GM06990 (cell line): Measurements from ENCODE around the gene ATP11A.
A peak's percentile ranks its signal among the peaks of the same experiment; 100 is the strongest.

Experiments
- DNase-seq: peaks from one replicate; pipeline ENCODE4 v3.0.0-alpha.2; 2011; ENCODE audit not compliant: insufficient read length; ENCODE audit errors: extremely low read depth
- H3K27me3 ChIP-seq: replicated peaks from 2 replicates; pipeline ENCODE4 v1.6.0; 2011; ENCODE audit warnings: low read length; ENCODE audit not compliant: control insufficient read depth, insufficient read depth
- H3K36me3 ChIP-seq: 2 replicates; pipeline ENCODE4 v1.5.1; 2011; ENCODE audit warnings: low read length; ENCODE audit not compliant: control insufficient read depth, insufficient read depth
- H3K4me3 ChIP-seq: replicated peaks from 2 replicates; pipeline ENCODE4 v1.5.1; 2011; ENCODE audit warnings: low read depth, mild to moderate bottlenecking, control low read depth, low read length
- TF ChIP-seq, protein P1 (sequence below): IDR thresholded peaks from 2 replicates; pipeline ENCODE4 v1.5.1; 2011; ENCODE audit warnings: low read length, control low read depth, mild to moderate bottlenecking, inconsistent platforms; ENCODE audit not compliant: insufficient read depth, poor library complexity, severe bottlenecking

ATP11A gene

DNA sequence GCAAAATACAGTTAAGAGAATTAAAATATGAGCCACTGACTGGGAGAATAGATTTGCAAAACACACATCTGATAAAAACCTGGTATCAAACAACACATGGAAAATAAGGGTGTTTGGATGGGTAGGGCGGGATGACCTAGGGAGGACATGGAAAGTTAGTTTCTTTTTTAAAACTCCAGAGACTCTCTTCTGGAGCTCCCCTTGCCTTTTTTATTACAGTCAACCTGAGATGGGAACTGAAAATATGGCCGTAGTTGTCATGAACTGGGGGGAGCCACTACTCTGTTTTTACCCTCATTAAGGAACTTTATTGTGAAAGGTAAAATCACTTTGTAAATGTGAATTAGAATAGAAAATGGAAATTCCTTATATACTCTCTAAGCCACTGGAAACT, 113.0 kb downstream of the ATP11A start:
- TF ChIP-seq, protein P1, sequence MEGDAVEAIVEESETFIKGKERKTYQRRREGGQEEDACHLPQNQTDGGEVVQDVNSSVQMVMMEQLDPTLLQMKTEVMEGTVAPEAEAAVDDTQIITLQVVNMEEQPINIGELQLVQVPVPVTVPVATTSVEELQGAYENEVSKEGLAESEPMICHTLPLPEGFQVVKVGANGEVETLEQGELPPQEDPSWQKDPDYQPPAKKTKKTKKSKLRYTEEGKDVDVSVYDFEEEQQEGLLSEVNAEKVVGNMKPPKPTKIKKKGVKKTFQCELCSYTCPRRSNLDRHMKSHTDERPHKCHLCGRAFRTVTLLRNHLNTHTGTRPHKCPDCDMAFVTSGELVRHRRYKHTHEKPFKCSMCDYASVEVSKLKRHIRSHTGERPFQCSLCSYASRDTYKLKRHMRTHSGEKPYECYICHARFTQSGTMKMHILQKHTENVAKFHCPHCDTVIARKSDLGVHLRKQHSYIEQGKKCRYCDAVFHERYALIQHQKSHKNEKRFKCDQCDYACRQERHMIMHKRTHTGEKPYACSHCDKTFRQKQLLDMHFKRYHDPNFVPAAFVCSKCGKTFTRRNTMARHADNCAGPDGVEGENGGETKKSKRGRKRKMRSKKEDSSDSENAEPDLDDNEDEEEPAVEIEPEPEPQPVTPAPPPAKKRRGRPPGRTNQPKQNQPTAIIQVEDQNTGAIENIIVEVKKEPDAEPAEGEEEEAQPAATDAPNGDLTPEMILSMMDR, result no peak
- H3K36me3 ChIP-seq, result peaks cover 8% of the 10 kb centered on the region
- H3K4me3 ChIP-seq, result peak overlapping the region; percentile 37
- DNase-seq, result no peak
- H3K27me3 ChIP-seq, result no peaks in the 10 kb centered on the region

DNA sequence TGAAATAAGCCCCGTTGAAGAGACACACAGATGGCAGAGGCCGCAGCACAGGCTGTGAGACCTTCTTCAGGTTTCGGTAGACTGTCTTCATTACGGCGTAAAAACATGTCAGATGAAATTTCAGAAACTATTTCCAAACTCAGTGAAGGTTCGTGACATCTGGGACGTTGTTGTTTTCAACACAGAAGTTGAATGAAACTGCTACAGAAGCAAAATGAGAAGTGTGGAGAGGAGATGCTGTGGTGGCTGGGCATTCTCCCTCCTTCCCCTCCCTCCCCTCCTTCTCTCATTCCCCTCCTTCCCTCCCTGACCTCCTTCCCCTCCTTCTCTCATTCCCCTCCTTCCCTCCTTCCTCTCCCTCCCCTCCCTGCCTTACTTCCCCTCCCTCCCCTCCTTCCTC, 113.6 kb downstream of the ATP11A start:
- DNase-seq, result peak; percentile 55
- no peaks in the 10 kb centered on the region for H3K27me3 ChIP-seq
- TF ChIP-seq, protein P1, result no peak
- H3K4me3 ChIP-seq, result peak overlapping the region; percentile 37
- H3K36me3 ChIP-seq, result peaks cover 8% of the 10 kb centered on the region

DNA sequence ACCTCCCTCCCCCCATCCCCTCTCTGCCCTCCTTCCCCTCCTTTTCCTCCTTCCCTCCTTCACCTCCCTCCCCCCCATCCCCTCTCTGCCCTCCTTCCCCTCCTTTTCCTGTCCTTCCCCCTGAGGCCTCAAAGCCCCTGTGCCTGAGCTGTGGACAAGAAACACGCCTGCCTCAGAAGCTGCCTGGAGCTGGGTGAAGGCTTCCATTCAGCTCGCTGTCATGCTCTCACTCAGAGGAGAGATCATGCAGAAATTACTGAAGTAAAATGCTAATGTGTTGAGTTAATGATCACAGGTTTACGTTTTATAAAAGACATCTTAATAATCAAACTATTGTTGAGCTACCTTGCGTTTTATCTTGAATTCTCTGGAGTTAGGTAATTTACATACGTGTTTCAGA, 114.5 kb downstream of the ATP11A start:
- no peak overlapping the region for H3K4me3 ChIP-seq
- DNase-seq, result no peak
- TF ChIP-seq, protein P1, result no peak
- H3K36me3 ChIP-seq, result peaks cover 11% of the 10 kb centered on the region
- no peaks in the 10 kb centered on the region for H3K27me3 ChIP-seq

DNA sequence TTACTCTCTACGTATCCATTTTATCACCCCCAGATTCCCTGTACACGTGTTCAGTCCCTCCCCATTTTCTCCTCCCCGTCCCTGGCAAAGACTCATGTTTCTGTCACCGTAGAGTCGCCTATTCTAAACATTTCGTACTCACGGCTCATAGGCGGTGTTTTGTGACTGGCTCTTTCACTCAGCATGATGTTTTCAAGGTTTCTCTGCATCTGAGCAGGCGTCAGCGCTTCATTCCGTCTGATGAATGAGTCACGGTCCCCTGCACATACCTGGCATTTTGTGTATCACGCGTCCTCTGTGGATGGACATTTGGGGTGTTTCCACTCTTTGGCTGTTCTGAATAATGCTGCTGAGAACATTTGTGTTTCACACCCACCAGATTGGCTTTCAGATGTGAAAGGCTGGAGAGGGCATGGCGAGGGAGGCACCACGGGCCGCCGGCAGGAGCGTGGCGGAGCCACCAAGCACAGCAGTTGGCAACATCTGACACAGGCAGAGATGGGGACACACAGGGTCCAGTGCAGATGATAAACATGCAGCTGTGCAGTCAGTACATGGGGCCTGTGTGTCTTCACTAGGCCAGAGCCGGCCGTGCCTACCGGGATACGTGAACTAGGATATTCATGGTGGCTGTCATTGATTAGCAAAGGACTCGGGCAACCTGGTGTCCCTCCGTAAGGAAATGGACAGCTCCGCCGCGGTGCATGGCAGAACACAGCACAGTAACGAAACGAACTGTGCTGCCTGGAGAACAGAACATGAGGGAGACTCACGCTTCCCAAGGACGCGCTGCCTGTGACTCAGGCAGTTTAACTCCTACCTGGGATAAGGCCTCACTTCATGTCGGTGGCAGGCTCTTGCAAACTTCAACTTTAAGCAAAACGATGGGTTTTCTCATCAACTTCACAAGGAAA, 117.2 kb downstream of the ATP11A start:
- Histone ChIP-seq H3K36me3 (peaks cover 15% of the 10 kb centered on the region), H3K27me3 (no peaks in the 10 kb centered on the region), H3K4me3 (no peak overlapping the region)
- TF ChIP-seq, protein P1, result no peak
- DNase-seq, result no peak

DNA sequence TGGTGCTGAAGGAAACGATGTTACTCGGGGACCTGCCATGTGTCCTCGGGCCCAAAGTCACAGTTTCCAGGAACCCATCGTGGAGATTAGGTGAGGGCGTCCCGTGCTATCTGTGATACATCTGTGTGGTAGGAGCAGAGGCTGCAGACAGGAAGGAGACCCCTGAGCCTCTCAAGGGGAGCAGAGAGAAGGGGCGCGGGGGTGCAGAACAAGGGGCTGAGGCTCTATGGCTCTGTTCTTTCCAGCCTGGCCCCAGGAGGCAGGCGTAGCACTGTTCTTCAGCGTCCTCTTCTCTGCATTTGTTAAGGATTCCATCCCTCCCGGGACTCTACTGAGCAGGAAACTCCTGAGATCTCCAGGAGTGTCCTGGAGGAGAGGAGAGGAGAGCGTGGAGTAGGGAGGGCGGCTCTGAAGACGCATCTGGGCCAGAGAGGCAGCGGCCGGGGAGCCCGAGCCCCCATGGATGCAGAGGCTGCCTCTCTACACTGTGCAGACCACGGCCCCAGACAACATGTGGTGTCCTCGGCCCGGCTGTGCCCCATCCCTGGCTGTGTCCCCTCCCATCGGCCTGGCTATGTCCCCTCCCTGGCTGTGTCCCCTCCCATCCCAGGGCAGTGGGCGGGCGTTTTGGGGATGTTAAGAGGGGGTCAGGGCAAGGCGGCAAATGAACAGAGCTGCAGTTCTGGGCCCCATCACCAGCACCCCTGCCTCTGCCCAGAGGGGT, 118.0 kb downstream of the ATP11A start:
- no peak for DNase-seq
- no peak overlapping the region for H3K4me3 ChIP-seq
- H3K36me3 ChIP-seq, result peaks cover 17% of the 10 kb centered on the region
- H3K27me3 ChIP-seq, result no peaks in the 10 kb centered on the region
- TF ChIP-seq, protein P1, result no peak
